ENCODE measurements around the gene LYVE1.

The LYVE1 gene

GRCh38 chr11:10584071-10584501 is 15.6 kb upstream of the LYVE1 start:
- no peaks in the 10 kb centered on the region for H3K27me3 ChIP-seq (ENCODE audit: insufficient read depth, low read length)
- H3K9me3 ChIP-seq (ENCODE audit: low read length) = no peaks in the 10 kb centered on the region
- peaks cover 1% of the 10 kb centered on the region for H3K4me1 ChIP-seq (ENCODE audit: insufficient read depth, low read length)
- no peaks in the 10 kb centered on the region for H3K36me3 ChIP-seq (ENCODE audit: insufficient read depth, low read length)
- H3K4me3 ChIP-seq (ENCODE audit: low read length) = no peak overlapping the region
- H2AFZ ChIP-seq (ENCODE audit: low read depth, low read length) = no peak overlapping the region

GRCh38 chr11:10581481-10582019 is 13.1 kb upstream of the LYVE1 start:
- Histone ChIP-seq H3K27me3 (ENCODE audit: insufficient read depth, low read length) (no peaks in the 10 kb centered on the region), H2AFZ (ENCODE audit: low read depth, low read length) (no peak overlapping the region), H3K4me1 (ENCODE audit: insufficient read depth, low read length) (peaks cover 9% of the 10 kb centered on the region), H3K4me3 (ENCODE audit: low read length) (no peak overlapping the region), H3K9me3 (ENCODE audit: low read length) (no peaks in the 10 kb centered on the region), H3K36me3 (ENCODE audit: insufficient read depth, low read length) (no peaks in the 10 kb centered on the region)

DNA sequence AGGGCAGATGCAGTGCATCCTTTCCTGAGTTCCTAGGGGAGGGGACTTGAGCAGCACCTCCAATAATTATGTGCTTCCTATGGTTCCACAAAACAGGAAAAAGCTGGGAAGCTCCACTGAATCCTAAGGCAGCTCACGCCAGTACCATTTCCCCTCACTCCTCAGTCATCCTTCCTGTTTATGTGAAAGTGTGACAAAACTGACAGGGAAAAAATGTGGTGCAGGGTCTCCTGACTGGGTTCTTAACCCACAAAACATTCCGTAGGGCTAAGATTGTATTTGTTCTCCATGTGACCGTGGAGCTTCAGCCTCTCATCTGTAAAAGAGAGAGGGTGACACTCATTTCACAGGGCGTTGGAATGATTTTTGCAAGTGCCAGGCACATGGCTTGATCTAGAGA is 12.2 kb upstream of the LYVE1 start:
- Histone ChIP-seq H3K9me3 (ENCODE audit: low read length) (no peaks in the 10 kb centered on the region), H2AFZ (ENCODE audit: low read depth, low read length) (no peak overlapping the region), H3K27me3 (ENCODE audit: insufficient read depth, low read length) (no peaks in the 10 kb centered on the region), H3K4me1 (ENCODE audit: insufficient read depth, low read length) (peaks cover 9% of the 10 kb centered on the region), H3K36me3 (ENCODE audit: insufficient read depth, low read length) (no peaks in the 10 kb centered on the region), H3K4me3 (ENCODE audit: low read length) (no peak overlapping the region)

DNA sequence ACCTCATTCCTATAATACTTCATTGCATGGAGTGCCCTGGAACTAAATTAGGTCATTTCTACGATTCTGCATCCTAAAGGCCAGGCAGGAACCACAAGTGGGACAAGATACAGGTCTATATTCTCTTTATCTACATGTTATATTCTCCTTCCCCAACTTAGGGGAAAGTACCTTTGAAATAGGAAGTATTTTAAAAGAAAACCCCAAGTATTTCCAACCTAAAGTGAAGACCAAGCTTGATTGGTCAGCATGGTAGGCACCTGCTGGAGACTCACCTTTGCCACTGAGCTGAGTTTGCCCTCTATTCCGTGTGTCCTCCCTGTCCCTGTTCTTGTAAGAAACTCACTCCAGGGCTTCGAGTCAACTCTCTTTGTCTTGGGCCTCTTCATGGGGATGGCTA is 11.2 kb upstream of the LYVE1 start:
- Histone ChIP-seq H3K4me3 (ENCODE audit: low read length) (no peak overlapping the region), H3K4me1 (ENCODE audit: insufficient read depth, low read length) (peaks cover 9% of the 10 kb centered on the region), H3K27me3 (ENCODE audit: insufficient read depth, low read length) (no peaks in the 10 kb centered on the region), H2AFZ (ENCODE audit: low read depth, low read length) (no peak overlapping the region), H3K9me3 (ENCODE audit: low read length) (no peaks in the 10 kb centered on the region), H3K36me3 (ENCODE audit: insufficient read depth, low read length) (no peaks in the 10 kb centered on the region)

DNA sequence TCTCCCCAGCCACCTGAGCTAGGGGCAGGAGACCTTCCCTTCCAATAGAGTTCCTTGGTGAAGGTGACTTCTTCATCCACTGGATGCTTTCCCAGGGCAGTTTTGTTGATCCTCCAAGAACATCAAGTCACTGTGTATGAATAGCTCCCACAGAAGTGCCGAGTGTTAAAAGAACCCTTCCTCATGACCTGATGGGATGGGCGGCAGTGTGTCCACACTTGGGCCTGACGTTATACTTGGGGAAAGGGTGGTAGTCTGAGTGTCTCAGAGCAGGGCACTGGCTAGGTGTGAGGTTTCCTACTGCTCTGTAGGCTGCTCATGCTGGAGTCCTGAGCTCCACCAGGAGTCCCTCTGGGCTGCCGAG is 7.6 kb upstream of the LYVE1 start:
- Histone ChIP-seq H3K4me3 (ENCODE audit: low read length) (no peak overlapping the region), H3K4me1 (ENCODE audit: insufficient read depth, low read length) (peaks cover 9% of the 10 kb centered on the region), H3K9me3 (ENCODE audit: low read length) (no peaks in the 10 kb centered on the region), H2AFZ (ENCODE audit: low read depth, low read length) (no peak overlapping the region), H3K27me3 (ENCODE audit: insufficient read depth, low read length) (no peaks in the 10 kb centered on the region), H3K36me3 (ENCODE audit: insufficient read depth, low read length) (no peaks in the 10 kb centered on the region)

- Histone ChIP-seq H3K4me3 (ENCODE audit: low read length) (no peak overlapping the region), H3K27me3 (ENCODE audit: insufficient read depth, low read length) (no peaks in the 10 kb centered on the region), H3K36me3 (ENCODE audit: insufficient read depth, low read length) (no peaks in the 10 kb centered on the region), H2AFZ (ENCODE audit: low read depth, low read length) (no peak overlapping the region), H3K9me3 (ENCODE audit: low read length) (no peaks in the 10 kb centered on the region), H3K4me1 (ENCODE audit: insufficient read depth, low read length) (peaks cover 9% of the 10 kb centered on the region)
Measured at GRCh38 chr11:10575346-10576034, 7.0 kb upstream of the LYVE1 start.

GRCh38 chr11:10573556-10573955 is 5.1 kb upstream of the LYVE1 start:
- H3K9me3 ChIP-seq (ENCODE audit: low read length) = no peaks in the 10 kb centered on the region
- peaks cover 7% of the 10 kb centered on the region for H3K4me1 ChIP-seq (ENCODE audit: insufficient read depth, low read length)
- no peaks in the 10 kb centered on the region for H3K36me3 ChIP-seq (ENCODE audit: insufficient read depth, low read length)
- H3K4me3 ChIP-seq (ENCODE audit: low read length) = no peak overlapping the region
- no peak overlapping the region for H2AFZ ChIP-seq (ENCODE audit: low read depth, low read length)
- H3K27me3 ChIP-seq (ENCODE audit: insufficient read depth, low read length) = no peaks in the 10 kb centered on the region

DNA sequence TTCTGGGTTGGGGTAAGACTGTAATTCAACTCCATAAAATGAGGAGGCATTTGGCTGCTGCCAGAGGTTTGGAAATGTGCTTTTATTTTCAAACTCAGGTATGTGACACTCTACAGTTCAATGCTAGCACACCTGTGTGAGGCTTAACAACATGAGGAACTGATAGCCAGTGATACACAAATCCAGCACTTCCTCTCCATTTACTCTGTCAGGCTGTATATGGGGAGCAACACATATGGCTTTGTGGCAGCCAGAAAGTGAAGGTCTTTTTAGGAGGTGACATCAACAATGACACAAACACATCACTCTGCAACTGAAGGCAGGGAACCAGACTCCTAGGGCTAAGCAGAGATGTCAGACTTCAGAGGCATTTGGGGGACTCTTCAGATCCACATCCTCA is 4.6 kb upstream of the LYVE1 start:
- peaks cover 4% of the 10 kb centered on the region for H3K4me1 ChIP-seq (ENCODE audit: insufficient read depth, low read length)
- H2AFZ ChIP-seq (ENCODE audit: low read depth, low read length) = no peak overlapping the region
- no peak overlapping the region for H3K4me3 ChIP-seq (ENCODE audit: low read length)
- no peaks in the 10 kb centered on the region for H3K27me3 ChIP-seq (ENCODE audit: insufficient read depth, low read length)
- no peaks in the 10 kb centered on the region for H3K36me3 ChIP-seq (ENCODE audit: insufficient read depth, low read length)
- H3K9me3 ChIP-seq (ENCODE audit: low read length) = no peaks in the 10 kb centered on the region

GRCh38 chr11:10572533-10572932 is 4.1 kb upstream of the LYVE1 start:
- Histone ChIP-seq H3K36me3 (ENCODE audit: insufficient read depth, low read length) (no peaks in the 10 kb centered on the region), H2AFZ (ENCODE audit: low read depth, low read length) (no peak overlapping the region), H3K27me3 (ENCODE audit: insufficient read depth, low read length) (no peaks in the 10 kb centered on the region), H3K9me3 (ENCODE audit: low read length) (no peaks in the 10 kb centered on the region), H3K4me3 (ENCODE audit: low read length) (no peak overlapping the region), H3K4me1 (ENCODE audit: insufficient read depth, low read length) (peaks cover 4% of the 10 kb centered on the region)

- Histone ChIP-seq H3K27me3 (ENCODE audit: insufficient read depth, low read length) (no peaks in the 10 kb centered on the region), H2AFZ (ENCODE audit: low read depth, low read length) (no peak overlapping the region), H3K4me1 (ENCODE audit: insufficient read depth, low read length) (peaks cover 4% of the 10 kb centered on the region)
Measured at GRCh38 chr11:10567446-10567845, 1.0 kb downstream of the LYVE1 start.

GRCh38 chr11:10566257-10566957 is 2.1 kb downstream of the LYVE1 start:
- H2AFZ ChIP-seq (ENCODE audit: low read depth, low read length) = no peak overlapping the region

More at GRCh38 chr11:10567446-10567845, 1.0 kb downstream of the LYVE1 start:
- Histone ChIP-seq H3K4me3 (ENCODE audit: low read length) (no peak overlapping the region), H3K9me3 (ENCODE audit: low read length) (no peaks in the 10 kb centered on the region), H3K36me3 (ENCODE audit: insufficient read depth, low read length) (no peaks in the 10 kb centered on the region)

GRCh38 chr11:10565493-10565892 is 3.0 kb downstream of the LYVE1 start:
- H3K4me3 ChIP-seq (ENCODE audit: low read length) = no peak overlapping the region
- H3K36me3 ChIP-seq (ENCODE audit: insufficient read depth, low read length) = no peaks in the 10 kb centered on the region
- peaks cover 4% of the 10 kb centered on the region for H3K27me3 ChIP-seq (ENCODE audit: insufficient read depth, low read length)
- H3K9me3 ChIP-seq (ENCODE audit: low read length) = no peaks in the 10 kb centered on the region
- peaks cover 4% of the 10 kb centered on the region for H3K4me1 ChIP-seq (ENCODE audit: insufficient read depth, low read length)
- H2AFZ ChIP-seq (ENCODE audit: low read depth, low read length) = no peak overlapping the region

More at GRCh38 chr11:10566257-10566957, 2.1 kb downstream of the LYVE1 start:
- Histone ChIP-seq H3K36me3 (ENCODE audit: insufficient read depth, low read length) (no peaks in the 10 kb centered on the region), H3K27me3 (ENCODE audit: insufficient read depth, low read length) (peaks cover under 1% of the 10 kb centered on the region), H3K4me1 (ENCODE audit: insufficient read depth, low read length) (peaks cover 4% of the 10 kb centered on the region), H3K9me3 (ENCODE audit: low read length) (no peaks in the 10 kb centered on the region), H3K4me3 (ENCODE audit: low read length) (no peak overlapping the region)

GRCh38 chr11:10564696-10565318 is 3.7 kb downstream of the LYVE1 start:
- Histone ChIP-seq H3K4me1 (ENCODE audit: insufficient read depth, low read length) (no peaks in the 10 kb centered on the region), H3K27me3 (ENCODE audit: insufficient read depth, low read length) (peaks cover 4% of the 10 kb centered on the region), H3K4me3 (ENCODE audit: low read length) (no peak overlapping the region), H3K9me3 (ENCODE audit: low read length) (no peaks in the 10 kb centered on the region), H3K36me3 (ENCODE audit: insufficient read depth, low read length) (no peaks in the 10 kb centered on the region), H2AFZ (ENCODE audit: low read depth, low read length) (no peak overlapping the region)

Measured in neuron (in vitro differentiated cells).